Endothelial cell of umbilical vein (primary cell): ENCODE data around the gene NEAT1. TPM values are rescaled to one million over a fixed set of nuclear protein-coding genes. Genes with fewer than 3 reads are reported as not detected.

Source experiments
- BruUV-seq: library from RNA; stranded (reverse); fragments of 400-500 nt; replicated peaks from 2 replicates; lab custom pipeline; 2021; lab: Mats Ljungman, UMichigan
- CTCF ChIA-PET: fragments of 300-600, 350-600 bp; sonication (Branson Sonifier 250); formaldehyde crosslinking; loops from one replicate; lab custom pipeline; 2021; ENCODE audit warnings: antibody characterized with exemption, inconsistent platforms; lab: Charles Lee
- POLR2A ChIA-PET: fragments of 300-600, 350-600 bp; sonication (Branson Sonifier 250); formaldehyde crosslinking; loops from one replicate; lab custom pipeline; 2021; ENCODE audit warnings: antibody characterized with exemption, inconsistent platforms; lab: Charles Lee
- DNase-seq: peaks from one replicate; pipeline ENCODE4 v3.0.0-alpha.2; 2011; ENCODE audit warnings: low read depth, low spot score
- FAIRE-seq: peaks from 2 replicates; lab custom pipeline; 2011; peaks lifted over from hg19 to GRCh38; lab: Jason Lieb, UNC
- H2AFZ ChIP-seq: 2 replicates; pipeline ENCODE4 v1.6.0; 2012; ENCODE audit warnings: low read depth, low read length, control low read depth, inconsistent platforms
- H3K27ac ChIP-seq: 2 replicates; pipeline ENCODE4 v1.5.1; 2011; ENCODE audit warnings: low read depth, mild to moderate bottlenecking, control low read depth, low read length, moderate library complexity; ENCODE audit not compliant: insufficient read depth
- H3K27me3 ChIP-seq, 2 experiments: 2 replicates each; pipeline versions ENCODE4 v1.6.0 to v1.6.1; 2011; ENCODE audit warnings: low read length in 2 of 2, mixed read lengths in 1 of 2; ENCODE audit not compliant: control insufficient read depth in 2 of 2, insufficient read depth in 2 of 2
- H3K36me3 ChIP-seq, 2 experiments: 2 replicates in 1 of 2; 3 replicates in 1 of 2; pipeline ENCODE4 v1.5.1; 2011; ENCODE audit warnings: low read length in 2 of 2, mild to moderate bottlenecking in 1 of 2, moderate library complexity in 1 of 2; ENCODE audit not compliant: control insufficient read depth in 2 of 2, insufficient read depth in 2 of 2; ENCODE audit errors: extremely low read depth in 1 of 2
- H3K4me1 ChIP-seq: 3 replicates; pipeline ENCODE4 v1.5.1; 2011; ENCODE audit warnings: mild to moderate bottlenecking, low read length; ENCODE audit not compliant: control insufficient read depth, insufficient read depth; ENCODE audit errors: extremely low read depth
- H3K4me2 ChIP-seq: 2 replicates; pipeline ENCODE4 v1.6.1; 2011; ENCODE audit warnings: low read length, control low read depth, mixed read lengths; ENCODE audit not compliant: insufficient read depth
- H3K4me3 ChIP-seq, 3 experiments: fragments of 200-600 bp in 1 of 3; sonication (generic), shearing (Covaris generic) in 1 of 3; replicated peaks in 1 of 3; 2 replicates each; pipeline ENCODE4 v1.5.1; 2011 to 2016; ENCODE audit warnings: control low read depth in 3 of 3, low read length in 3 of 3, mild to moderate bottlenecking in 2 of 3, inconsistent platforms in 1 of 3, low read depth in 1 of 3, moderate library complexity in 1 of 3; ENCODE audit not compliant: insufficient read depth in 1 of 3
- H3K79me2 ChIP-seq: 2 replicates; pipeline ENCODE4 v1.6.0; 2012; ENCODE audit warnings: low read length, inconsistent platforms; ENCODE audit not compliant: control insufficient read depth, insufficient read depth
- H3K9ac ChIP-seq: replicated peaks from 2 replicates; pipeline ENCODE3; 2011; ENCODE audit warnings: low read length, control low read depth; ENCODE audit not compliant: insufficient read depth; ENCODE audit errors: extremely low read depth
- H3K9me1 ChIP-seq: replicated peaks from 3 replicates; pipeline ENCODE4 v1.6.0; 2011; ENCODE audit warnings: mild to moderate bottlenecking, low read length; ENCODE audit not compliant: control insufficient read depth, insufficient read depth; ENCODE audit errors: extremely low read depth
- H3K9me3 ChIP-seq: replicated peaks from 2 replicates; pipeline ENCODE4 v1.5.1; 2012; ENCODE audit warnings: low read length, inconsistent platforms; ENCODE audit not compliant: control insufficient read depth, insufficient read depth
- H4K20me1 ChIP-seq: replicated peaks from 2 replicates; pipeline ENCODE3; 2011; ENCODE audit warnings: mild to moderate bottlenecking, low read length; ENCODE audit not compliant: control insufficient read depth, insufficient read depth; ENCODE audit errors: extremely low read depth
- GATA2 ChIP-seq: IDR thresholded peaks from 2 replicates; pipeline ENCODE4 v1.7.0; 2011; ENCODE audit warnings: low read depth, mild to moderate bottlenecking, moderate library complexity, mixed read lengths, low read length; ENCODE audit not compliant: insufficient read length, insufficient read depth
- POLR2A ChIP-seq: IDR thresholded peaks from 2 replicates; pipeline ENCODE4 v1.6.1; 2012; ENCODE audit warnings: low read depth, mild to moderate bottlenecking, control low read depth, low read length
- POLR2AphosphoS5 ChIP-seq: IDR thresholded peaks from 2 replicates; pipeline ENCODE4 v1.6.1; 2012; ENCODE audit warnings: low read depth, mild to moderate bottlenecking, control low read depth, low read length, moderate library complexity; ENCODE audit not compliant: insufficient read depth
- dilution Hi-C: fragments of 300-500 bp; cut with MboI; formaldehyde crosslinking; loops from one replicate; pipeline ENCODE4 v1.15.0; 2019; ENCODE audit warnings: low sequenced_read_pairs; ENCODE audit not compliant: extremely low pct_ligation_motif_present
- intact Hi-C: fragments of 100-400 bp; cut with micrococcal nuclease; formaldehyde crosslinking; loops from one replicate; pipeline ENCODE4 v1.10.0; 2022
- polyA plus RNA-seq, 4 experiments: library from polyadenylated mRNA; depleted of rRNA in 3 of 4; stranded (reverse) in 3 of 4; unstranded in 1 of 4; fragments of >200 nt; gene quantifications; 2 replicates each; pipeline versions ENCODE4 v1.2.1 to v1.2.3, GENCODE V29; 2011 to 2012; ENCODE audit warnings: missing spikeins in 1 of 4
- total RNA-seq: library from RNA; stranded (reverse); gene quantifications from 2 replicates; pipeline ENCODE4 v1.2.3, GENCODE V29; 2021

NEAT1 gene
- total and polyA plus RNA-seq, 2 donors (not counting 3 experiments of a cell fraction or from before 2014, with no cell fraction given) = 34.4 to 957 TPM

- DNase-seq (peak; percentile 37), FAIRE-seq (no peak)
- intact Hi-C loops (no loop called here), dilution Hi-C loops (no loop called here)
- H3K9me1 ChIP-seq = no peaks in the 10 kb centered on the region
- no peak overlapping the region for H3K27ac ChIP-seq
- H2AFZ ChIP-seq = no peak overlapping the region
- H3K4me1 ChIP-seq = peaks cover 10% of the 10 kb centered on the region
- no peaks in the 10 kb centered on the region for H3K9me3 ChIP-seq
- H4K20me1 ChIP-seq = peaks cover 17% of the 10 kb centered on the region
- peaks cover 25 to 30% of the 10 kb centered on the region in 2 experiments for H3K36me3 ChIP-seq
- H3K79me2 ChIP-seq = peaks cover 90% of the 10 kb centered on the region
- no peak overlapping the region for H3K9ac ChIP-seq
- no peak overlapping the region for H3K4me2 ChIP-seq
- no TSS peak for BruUV-seq
- no peaks in the 10 kb centered on the region for H3K27me3 ChIP-seq
- CTCF ChIA-PET = interaction anchor here (0.7 to 1.9 kb wide), 6 partner anchors 20 to 74 kb away, joined by 3 to 14 read pairs (median 4); no protein-coding TSS in a partner anchor
- POLR2A ChIA-PET = interaction anchor here (0.8 to 2.4 kb wide), 6 partner anchors 10 to 74 kb away, joined by 3 to 11 read pairs (median 4); partner anchors contain the start of gene MALAT1
- TF ChIP-seq POLR2AphosphoS5 (peak; percentile 30), GATA2 (no peak)
- no peak overlapping the region for H3K4me3 ChIP-seq
Observed at GRCh38 chr11:65436412-65437032, 13.9 kb downstream of the NEAT1 start.

GRCh38 chr11:65437436-65438227, 15.0 kb downstream of the NEAT1 start:
- peak; percentile 38 for DNase-seq
- Histone ChIP-seq H3K79me2 (peaks cover 86% of the 10 kb centered on the region), H3K4me2 (no peak overlapping the region), H3K9me3 (no peaks in the 10 kb centered on the region), H3K4me1 (peaks cover 10% of the 10 kb centered on the region), H3K9me1 (no peaks in the 10 kb centered on the region), H3K36me3 (peaks cover 25 to 33% of the 10 kb centered on the region in 2 experiments), H3K4me3 (no peak overlapping the region), H4K20me1 (peaks cover 17% of the 10 kb centered on the region), H2AFZ (no peak overlapping the region), H3K9ac (no peak overlapping the region), H3K27ac (no peak overlapping the region), H3K27me3 (no peaks in the 10 kb centered on the region)
- intact Hi-C loops = no loop called here
- dilution Hi-C loops = no loop called here
- BruUV-seq = no TSS peak
- FAIRE-seq = no peak
- CTCF ChIA-PET = interaction anchor here (0.8 to 1.9 kb wide), 5 partner anchors 28 to 73 kb away, joined by 3 to 14 read pairs (median 3); no protein-coding TSS in a partner anchor
- POLR2A ChIA-PET = interaction anchor here (0.8 to 2.4 kb wide), 6 partner anchors 9 to 73 kb away, joined by 3 to 11 read pairs (median 4); partner anchors contain the start of gene MALAT1
- TF ChIP-seq POLR2AphosphoS5 = peak; percentile 33
- TF ChIP-seq POLR2A = no peak
